Muscle of back (tissue), 11 donors: Measurements from ENCODE around the gene DENND6B. TPM values are rescaled to one million over a fixed set of nuclear protein-coding genes. Genes with fewer than 3 reads are reported as not detected.

Experiments used
- DNase-seq, 3 donors: peaks; one replicate each; pipeline versions ENCODE4 v3.0.0 to v3.0.0-alpha.2; 2013
- polyA plus RNA-seq, 10 donors: library from polyadenylated mRNA; unstranded; fragments of 120-200 nt; gene quantifications; one replicate each; pipeline ENCODE4 v1.2.1, GENCODE V29; 2013; ENCODE audit not compliant: insufficient read length in 10 of 10

DENND6B gene
- polyA plus RNA-seq, 10 donors: 3.3 to 7.7 (median 4.6) TPM

DNA sequence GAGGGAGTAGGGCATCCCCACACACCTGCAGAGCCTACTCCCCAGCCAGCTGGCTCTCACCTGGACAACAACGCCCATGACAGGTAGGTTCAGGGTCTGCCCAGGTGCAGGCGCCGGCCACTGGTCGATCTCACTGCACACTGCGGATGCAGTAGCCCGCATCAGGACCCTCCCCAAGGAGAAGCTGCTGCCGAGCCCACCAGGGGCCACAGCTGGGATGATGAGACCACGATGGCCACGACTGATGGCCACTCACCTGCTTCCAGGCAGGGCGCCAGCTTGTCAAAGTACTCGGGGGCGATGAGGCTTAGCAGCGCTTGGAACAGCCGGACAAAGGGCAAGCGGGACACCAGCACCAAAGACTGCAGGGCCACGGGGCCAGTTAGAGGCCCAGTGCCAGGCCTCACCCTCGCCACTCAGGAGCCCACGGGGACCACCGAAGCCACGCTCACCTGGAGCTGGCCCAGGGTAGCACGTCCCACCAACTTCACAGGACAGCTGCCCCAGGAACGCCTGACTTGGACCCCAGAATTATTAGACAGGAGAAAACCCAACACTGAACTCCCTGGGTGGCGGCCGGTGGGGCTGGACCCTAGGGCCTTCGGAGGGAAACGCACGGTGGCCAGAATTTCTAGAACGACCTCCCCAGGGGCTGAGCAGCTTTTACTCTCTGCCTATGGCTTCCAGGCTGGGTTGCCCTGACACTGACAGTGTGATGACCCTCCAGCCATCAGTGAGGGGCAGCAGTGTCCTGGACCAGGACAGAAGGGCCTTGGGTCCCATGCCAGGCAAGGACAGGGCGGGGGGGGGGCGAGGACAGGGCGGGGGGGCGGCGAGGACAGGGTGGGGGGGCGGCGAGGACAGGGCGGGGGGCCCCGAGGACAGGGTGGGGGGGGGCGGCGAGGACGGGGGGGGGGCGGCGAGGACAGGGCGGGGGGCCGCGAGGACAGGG lies 10.4 kb downstream of the DENND6B start:
- no peak for DNase-seq

DNA sequence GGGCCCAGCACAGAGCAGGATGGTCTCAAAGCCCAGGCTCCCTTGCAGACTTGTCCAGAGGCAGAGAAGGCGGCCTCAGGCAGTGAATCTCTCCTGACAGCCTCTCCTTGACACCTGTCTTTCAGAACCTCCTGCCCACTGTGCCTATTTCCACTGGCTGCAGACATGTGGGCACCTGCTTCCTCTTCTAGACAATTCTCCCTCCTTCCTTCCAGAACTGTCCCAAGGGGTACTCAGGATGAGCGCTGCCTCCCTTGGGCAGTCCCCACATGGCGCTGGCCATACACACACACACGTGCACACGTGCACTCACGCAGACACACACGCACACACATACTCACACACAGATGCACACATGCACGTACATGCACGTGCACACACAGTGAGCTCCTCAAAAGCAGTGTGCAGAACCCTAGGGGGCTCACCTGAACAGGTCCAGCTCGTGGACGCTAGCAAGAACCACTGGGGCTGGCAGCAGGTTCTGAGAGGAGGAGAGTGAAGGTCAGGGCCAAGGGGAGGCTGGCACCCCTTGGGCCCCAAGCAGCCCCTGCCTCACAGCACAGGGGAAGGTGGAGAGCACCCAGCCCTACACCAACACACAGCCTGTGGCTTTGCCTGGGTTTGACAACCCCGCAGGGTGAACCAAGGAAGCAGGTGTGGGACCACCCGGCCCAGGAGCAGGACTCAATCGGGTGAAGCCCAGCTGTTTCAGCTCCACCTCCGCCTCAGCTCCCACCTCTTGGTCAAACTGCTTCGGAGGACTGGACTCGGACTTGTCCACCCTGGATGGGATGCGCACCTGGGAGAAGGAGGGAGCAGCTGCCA lies 11.3 kb downstream of the DENND6B start:
- DNase-seq: no peak

DNA sequence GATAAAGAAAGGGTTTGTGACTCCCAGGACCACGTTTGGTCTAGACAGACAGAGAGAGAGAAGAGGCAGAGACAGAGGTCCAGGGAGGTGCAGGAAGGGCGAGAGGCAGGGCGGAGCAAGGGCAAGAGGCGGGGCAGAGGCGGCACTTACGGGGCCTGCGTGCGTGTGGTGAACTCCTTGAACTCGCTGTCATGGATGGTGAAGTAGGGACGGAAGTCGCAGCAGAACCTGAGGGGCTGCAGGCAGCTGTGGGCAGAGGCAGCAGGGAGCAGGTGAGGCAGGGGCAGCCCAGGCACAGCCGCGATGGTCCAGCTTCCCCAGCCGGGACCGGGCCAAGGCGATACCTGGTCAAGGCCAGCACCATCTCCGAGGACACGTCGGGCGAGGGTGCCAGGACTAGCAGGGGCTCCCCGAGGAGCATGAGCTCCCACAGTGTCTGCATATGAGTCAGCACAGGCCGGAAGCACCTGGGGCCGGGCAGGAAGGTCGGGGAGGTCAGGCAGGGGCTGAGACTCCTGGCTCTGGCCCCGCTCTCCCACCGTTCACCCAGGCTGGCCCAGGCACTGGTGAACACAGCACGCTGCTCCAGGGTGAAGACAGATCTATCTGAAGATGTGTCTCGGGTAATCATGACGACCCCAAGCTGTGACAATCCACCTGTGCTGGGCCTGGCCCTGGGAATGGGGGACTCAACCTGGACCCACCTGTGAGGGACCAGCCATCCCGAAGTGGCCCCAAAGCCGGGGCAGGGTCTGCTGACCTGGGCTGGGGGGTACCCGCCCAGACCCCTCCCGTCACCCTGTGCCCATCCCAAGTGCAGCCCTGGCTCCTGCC lies 12.1 kb downstream of the DENND6B start:
- DNase-seq: no peak

DNA sequence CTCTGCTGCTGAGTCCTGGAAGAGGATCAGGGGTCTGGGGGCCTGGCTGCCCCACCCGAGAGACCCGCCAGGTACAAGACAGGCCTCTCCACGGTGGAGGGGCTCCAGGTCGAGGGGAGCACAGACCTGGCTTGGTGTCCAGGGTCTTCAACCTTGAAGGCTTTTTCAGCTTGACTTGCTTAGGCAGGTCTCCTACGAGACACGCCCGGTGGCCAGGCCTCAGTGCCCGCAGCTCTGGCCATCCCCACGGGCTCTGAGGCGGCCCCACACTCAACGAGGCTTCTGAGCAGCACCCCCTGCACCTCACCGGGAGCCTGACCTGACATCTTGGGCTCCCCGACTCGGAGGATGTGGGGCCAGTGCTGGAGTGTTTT lies 12.7 kb downstream of the DENND6B start:
- DNase-seq: no peak

DNA sequence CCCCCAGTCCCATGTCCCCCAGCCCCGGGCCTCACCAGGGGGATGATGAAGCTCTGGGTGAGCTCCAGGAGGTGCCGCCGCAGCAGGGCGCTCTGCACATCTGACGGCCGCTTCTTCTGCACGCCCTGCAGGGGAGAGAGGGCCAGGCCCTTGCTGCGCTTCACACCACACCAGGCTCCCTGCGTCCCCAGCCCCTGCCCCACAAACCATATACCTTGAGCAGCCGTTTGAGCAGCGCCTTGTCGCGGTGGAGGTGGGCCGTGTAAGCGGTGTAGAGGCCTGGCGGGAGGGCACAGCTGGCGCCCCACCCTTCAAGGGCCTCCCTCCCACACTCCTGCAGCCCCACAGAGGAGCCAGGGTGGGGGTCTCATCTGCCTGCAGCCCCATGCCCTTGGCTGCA lies 13.2 kb downstream of the DENND6B start:
- DNase-seq: no peak

DNA sequence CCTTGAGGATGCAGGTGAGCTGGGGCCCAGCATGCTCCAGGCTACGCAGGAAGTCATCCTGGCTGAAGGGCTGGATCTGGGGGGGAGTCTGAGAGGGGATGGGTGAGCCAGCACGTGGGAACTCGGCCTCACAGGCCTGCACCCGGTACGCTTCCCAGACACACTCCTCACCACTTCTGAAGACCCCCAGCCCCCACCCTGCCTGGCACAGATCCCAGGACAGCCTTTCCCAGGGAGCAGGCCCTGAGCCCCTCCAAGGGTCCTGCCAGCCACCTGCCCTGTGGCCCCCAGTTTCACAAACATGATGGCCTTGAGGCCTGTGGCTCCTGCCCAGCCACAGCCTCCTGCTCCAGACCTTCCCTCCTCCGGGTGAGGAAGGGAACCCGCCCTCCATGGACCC lies 13.8 kb downstream of the DENND6B start:
- DNase-seq: no peak

DNA sequence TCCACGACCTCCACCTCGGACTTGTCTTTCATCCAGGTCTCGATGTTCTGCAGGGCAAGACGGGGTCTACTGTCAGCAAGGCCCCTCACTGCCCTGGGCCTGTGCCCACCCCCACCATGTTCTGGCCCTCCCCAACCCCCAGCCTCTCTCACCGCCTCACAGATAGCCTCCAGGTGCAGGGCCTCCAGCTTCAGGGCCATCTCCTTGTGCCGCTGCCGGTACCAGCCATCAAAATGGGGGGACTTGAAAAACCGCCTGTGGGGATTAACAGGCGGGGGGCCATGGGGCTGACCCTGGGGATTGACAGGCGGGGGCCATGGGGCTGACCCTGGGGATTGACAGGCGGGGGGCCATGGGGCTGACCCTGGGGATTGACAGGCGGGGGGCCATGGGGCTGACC lies 14.4 kb downstream of the DENND6B start:
- DNase-seq: no peak

DNA sequence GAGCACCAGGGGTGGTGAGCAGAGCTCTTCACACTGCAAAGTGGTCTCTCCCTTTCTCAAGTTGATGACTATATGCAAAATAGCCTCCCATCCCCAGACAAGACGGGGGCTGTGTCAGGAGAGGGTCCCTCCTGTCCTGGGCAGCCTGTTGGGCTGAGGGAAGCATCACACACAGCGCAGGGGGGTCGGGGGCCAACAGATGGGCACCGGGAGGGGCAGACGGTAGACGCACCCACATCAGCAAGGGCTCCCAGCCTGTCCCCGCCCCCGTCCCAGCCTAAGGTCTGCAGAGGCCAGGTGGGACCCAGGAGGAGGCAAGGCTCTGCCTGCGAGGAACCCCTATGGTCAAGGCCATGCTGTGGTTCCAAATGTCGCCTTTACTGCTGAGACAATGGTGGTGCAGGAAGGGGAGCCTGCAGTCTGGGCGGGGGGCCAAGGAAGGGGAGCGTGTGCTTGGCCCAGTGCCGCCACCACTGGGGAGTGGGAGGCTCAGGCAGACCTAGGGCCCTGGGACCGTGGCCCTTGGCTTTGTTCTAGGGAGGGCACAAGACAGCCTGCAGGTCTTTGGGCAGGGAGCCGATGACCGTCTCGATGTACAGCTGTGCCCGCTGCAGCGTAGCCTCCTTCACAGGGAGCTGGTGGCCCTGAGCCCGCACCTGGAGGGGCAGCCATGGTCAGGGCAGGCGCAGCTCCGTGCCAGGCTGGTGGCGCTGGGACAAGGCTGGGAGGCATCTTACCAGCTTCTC lies 15.0 kb downstream of the DENND6B start:
- DNase-seq: no peak

DNA sequence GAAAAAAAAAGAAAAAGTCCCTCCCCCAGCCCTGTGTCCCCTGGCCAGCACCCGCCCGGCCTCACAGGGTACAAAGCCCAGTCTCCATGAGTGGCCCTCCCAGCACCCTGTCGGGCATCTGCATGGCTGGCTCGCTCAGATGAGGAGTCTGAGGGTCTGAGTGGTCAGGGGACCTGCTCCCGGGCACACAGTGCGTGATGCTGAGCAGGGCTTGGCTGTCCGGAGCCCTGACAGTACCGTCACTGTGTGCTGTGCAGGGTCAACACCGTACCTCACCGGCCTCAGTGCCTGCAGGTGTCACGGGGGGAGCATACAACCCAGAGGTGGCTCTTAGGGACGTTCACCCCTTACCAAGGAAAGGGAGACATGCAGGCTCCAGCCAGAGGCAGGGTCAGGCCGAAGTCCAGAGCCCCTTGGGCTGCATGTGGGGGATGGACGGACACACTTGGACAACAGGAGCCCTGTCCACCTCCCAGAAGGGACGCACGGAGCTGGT lies 15.8 kb downstream of the DENND6B start:
- no peak for DNase-seq

DNA sequence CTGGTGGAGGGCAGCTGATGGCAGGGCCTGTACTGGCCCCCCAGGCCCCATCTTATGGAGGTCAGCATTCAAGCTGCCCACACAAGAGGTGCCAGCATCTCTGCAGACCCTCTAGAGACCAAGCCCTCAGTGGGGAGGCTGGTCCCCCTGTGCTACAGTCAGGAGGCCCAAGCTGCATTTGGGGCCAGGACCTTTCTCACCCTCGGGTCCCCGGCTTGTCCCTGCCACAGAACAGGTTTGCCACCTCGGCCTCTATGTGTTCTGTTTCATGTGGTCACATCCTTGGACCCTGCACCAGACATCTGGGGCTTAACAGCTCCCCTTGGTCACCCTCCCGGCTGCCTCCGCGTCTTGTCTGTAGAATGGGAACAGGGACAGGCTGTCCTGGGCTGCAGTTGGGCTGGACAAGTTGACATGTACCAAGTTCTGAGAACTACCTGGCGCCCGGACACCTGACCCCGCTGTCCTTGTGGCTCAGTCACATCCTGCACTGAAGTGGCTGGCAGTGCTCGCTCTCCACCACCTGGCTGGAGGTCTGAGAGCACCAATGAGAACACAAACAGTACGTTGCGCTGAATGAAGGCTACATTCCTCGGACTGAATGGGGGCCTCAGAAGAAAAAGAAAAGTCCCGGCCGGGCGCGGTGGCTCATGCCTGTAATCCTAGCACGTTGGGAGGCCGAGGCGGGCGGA lies 16.6 kb downstream of the DENND6B start:
- no peak for DNase-seq

DNA sequence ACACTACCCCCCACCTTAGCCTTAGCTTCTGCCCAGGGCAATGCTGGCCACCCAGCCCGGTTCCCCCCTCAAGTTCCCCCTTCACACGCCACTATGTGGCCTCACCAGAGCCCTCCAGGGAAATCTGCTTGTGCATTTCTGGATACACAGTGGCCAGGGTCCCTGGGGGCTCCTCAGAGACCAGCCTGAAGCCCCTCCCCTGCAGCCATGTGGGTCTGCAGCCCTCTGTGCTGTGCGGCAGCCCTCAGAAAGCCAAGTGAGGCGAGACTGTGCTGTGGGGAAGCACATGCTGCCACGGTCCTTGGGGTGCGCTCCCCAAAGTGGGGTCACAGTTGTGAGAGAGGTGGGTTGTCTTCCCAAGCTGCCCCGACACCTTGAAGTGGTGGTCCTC lies 17.2 kb downstream of the DENND6B start:
- DNase-seq: no peak

DNA sequence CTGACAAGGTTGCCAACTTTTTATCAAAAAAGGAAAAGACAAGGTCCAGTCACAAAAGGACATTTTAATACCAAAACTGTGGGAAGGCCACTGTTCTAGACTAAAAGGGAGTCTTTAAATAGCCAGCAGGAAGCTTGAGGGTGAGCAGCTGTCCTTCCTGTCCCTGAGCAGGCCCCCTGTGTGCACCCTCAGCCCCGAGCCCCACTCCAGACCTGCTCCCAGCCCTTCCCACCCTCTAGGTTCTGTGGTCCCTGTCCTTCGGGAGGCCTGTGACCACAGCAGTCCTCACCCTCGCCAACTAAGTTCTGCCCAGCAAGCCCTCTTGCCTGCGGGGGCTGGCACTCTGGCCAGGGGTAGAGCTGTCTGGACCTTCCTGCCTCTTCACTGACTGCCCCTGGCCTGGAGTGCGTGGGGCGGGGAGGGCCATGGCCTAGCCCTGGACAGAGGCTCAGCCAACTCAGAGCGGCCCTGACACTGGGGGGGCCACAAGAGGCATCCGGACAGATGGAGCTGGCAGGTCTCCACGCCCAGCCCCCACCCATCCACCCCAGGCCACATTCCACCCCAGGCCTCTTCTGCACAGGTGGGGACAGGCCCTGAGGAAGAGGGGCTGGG lies 17.7 kb downstream of the DENND6B start:
- DNase-seq: peak in 1 of 3 donors; percentile 56

DNA sequence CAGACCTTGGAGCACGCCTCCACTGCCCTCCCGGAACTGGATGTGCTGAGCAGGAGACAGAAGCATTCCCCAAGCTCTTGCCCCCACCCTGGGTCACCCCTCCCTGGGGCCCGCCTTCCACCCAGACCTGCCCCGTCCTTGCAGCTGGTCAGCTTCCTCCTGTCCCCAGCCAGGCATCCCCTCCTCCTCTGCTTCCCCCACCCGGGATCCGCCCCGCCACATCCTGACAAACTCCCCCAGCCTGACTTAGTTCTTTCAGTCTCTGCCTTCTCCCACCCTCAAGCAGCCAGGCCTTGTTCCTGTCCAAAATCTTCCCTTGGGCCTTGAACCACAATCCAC lies 18.2 kb downstream of the DENND6B start:
- peak in 1 of 3 donors; percentile 80 for DNase-seq

DNA sequence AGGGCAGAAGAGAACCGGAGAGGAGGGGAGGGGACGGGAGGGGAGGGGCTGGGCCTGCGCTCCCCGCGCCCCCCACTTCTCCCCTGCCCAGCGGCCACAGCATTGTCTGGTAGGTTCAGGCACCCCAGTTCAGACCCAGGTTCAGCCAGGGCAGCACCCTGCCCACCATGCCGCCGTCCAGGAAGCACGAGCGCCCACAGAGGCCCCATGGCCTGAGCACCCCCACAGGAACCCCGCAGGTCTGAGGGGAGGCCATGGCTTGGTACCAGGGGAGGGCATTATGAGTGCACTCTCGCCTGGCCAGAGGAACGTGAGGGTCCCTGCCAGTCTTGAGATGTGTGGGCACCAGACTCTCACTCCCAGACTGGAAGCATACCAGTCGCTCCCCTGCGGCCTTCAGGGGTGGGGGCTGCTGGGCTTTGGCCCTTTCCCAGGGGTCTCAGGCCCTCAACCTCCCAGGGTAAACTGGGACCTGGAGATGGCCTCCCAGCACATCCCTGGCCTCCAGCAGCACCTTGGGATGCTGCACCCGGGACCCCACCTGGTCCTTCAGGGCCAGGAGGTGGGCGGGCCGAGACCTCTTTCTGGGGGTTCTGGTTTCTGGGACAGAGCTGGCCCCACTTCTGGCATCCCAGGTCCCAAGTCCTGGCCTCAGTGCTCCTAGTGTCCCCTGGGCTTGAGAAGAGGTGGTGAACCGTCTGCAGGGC lies 18.8 kb downstream of the DENND6B start:
- DNase-seq: peak in 1 of 3 donors; percentile 69

DNA sequence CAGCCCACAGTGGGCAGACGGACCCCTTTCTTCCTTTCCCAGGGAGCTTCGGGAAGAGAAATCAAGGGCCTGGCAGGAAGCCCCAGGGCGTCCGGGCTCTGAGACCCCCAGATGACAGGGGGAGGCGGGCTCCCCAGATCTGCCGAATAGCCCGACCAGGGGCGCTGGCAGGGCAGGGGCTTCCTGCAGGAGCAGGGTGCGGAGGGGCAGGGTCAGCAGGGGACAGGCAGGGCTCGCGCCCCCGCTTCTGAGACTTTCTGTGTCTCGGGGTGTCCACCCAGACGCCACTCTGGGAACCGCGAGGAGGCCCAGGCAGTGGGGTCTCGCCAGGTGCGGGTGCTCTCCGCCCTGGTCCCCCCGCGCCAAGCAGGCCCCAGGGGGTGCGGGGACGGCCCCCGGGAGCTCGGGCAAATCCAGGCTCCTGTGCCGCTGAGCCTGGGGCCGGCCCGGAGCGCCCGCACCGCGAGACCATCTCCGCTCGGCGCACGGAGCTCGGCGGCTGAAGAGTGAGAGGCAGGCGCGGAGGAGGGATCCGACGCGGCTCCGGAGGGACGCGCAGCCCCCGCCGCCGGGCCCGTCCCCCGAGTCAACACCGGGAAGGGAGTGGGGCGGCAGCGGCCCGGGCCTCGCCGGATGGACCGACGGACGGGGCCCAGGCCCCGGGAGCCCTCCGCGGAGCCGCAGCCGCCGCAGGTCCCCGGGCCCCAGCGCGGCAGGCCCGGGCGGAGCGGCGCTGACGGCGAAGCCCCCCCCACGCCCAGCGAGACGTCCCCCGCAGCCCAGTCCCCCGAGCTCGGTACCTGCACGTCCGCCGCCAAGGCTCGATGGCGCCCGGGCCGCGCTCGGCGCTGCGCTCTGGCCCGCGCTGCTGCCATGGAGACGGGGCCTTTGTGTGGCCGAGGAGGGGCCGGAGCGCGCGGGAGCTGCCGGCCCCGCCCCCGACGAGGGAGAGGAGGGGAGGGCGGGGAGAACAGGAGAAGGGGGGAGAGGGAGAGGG lies 19.8 kb downstream of the DENND6B start, which contains the start of gene PLXNB2:
Gene PLXNB2 (minus strand): TSS at position 894 of the 997 bp plus-strand sequence. CDS start 17,062 bp downstream, outside the sequence.
- peak; percentile 83 to 94 (median 91) for DNase-seq

DNA sequence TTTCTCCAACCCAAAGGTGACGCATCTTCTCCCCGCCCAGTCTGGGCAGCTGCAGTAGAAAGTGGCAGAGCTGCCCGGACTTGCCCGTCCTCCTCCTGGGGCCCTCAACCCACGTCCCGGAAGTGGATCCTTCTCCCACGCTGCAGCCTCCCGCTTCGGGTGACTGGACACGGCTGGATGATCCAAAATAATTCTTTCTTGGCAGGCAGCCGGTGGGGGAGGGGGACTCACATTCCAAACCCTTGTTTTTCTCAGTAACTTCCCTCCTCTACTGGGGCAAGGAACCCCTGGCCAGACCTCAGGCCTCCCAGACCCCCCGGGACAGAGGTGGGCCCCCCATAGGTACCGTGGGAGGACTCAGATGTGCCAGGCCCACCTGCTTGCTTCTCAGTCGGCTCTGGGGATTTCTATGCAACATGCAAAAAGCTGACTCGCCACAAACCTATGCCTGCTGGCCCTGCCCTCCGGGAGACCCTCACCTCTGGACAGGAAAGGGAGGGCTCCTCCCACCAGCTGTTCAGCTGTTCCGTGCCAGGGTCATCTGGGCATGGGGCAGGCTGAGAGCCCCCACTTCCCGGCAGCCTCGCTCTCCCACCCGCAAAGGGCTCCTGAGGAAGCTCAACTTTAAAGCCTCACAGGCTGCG lies 20.8 kb downstream of the DENND6B start:
- DNase-seq: peak; percentile 79 to 89 (median 85)

DNA sequence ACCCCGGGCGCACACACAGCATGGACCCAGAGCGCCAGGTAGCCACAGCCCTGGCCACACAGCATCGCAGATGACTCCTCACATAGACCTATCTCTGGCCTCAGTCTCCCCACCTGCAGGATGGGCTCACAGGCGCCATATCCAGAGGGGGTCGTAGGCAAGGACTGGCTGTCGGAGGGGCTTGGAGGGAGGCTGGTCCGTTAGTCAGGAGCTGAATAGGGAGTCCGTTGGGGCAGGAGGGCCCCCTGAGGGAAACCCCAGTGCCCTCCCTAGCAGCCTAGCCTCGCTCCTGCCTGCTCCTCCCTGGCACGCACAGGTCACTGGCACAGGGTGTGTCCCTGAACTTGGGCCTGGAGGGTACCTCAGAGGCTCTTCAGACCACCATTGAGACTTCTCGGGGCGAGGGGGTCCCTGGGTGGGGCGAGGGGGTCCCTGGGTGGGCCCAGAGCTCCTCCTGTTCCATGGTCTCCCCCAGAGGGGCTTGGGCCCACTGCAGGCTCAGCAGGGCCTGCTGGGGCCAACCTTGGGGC lies 21.4 kb downstream of the DENND6B start:
- no peak for DNase-seq
